Panc1 (cell line): ENCODE data around the gene KAT2B. TPM values are rescaled to one million over a fixed set of nuclear protein-coding genes. Genes with fewer than 3 reads are reported as not detected.

Experiments used
- ATAC-seq: fragments of 200-7000 bp; cut with Tn5 transposase; 2 replicates; pipeline ENCODE4 v1.9.1; 2020; ENCODE audit warnings: mild to moderate bottlenecking, moderate library complexity
- BruUV-seq: library from RNA; stranded (reverse); fragments of 400-500 nt; replicated peaks from 2 replicates; lab custom pipeline; 2021; lab: Mats Ljungman, UMichigan
- CTCF ChIA-PET: fragments of 300-600 bp; sonication (Branson Sonifier 250); formaldehyde crosslinking; loops from one replicate; lab custom pipeline; 2022; ENCODE audit warnings: antibody characterized with exemption; lab: Charles Lee
- POLR2A ChIA-PET: fragments of 300-600 bp; sonication (Branson Sonifier 250); formaldehyde crosslinking; loops from one replicate; lab custom pipeline; 2022; ENCODE audit warnings: antibody characterized with exemption; lab: Charles Lee
- DNase-seq: peaks from one replicate; pipeline ENCODE4 v3.0.0-alpha.2; 2010; ENCODE audit warnings: low read depth, low spot score
- H3K27ac ChIP-seq: 2 replicates; pipeline ENCODE4 v1.5.1; 2011; ENCODE audit warnings: mild to moderate bottlenecking, low read length, inconsistent platforms
- H3K27me3 ChIP-seq: fragments of 200-500 bp; sonication (Bioruptor generic); 2 replicates; pipeline ENCODE4 v1.6.0; 2014; ENCODE audit warnings: low read length, inconsistent platforms; ENCODE audit not compliant: control insufficient read depth, insufficient read depth
- H3K36me3 ChIP-seq: fragments of 200-500 bp; sonication (Bioruptor generic); 2 replicates; pipeline ENCODE4 v1.5.1; 2014; ENCODE audit warnings: inconsistent platforms, mild to moderate bottlenecking, low read length, moderate library complexity; ENCODE audit not compliant: control insufficient read depth, insufficient read depth
- H3K4me1 ChIP-seq: 2 replicates; pipeline ENCODE4 v1.5.1; 2011; ENCODE audit warnings: inconsistent platforms, mild to moderate bottlenecking, low read length, moderate library complexity; ENCODE audit not compliant: control insufficient read depth, insufficient read depth
- H3K4me3 ChIP-seq, 2 experiments: 2 replicates each; pipeline ENCODE4 v1.5.1; 2011 to 2012; ENCODE audit warnings: low read depth in 2 of 2, low read length in 2 of 2, mild to moderate bottlenecking in 2 of 2, inconsistent platforms in 1 of 2, moderate library complexity in 1 of 2
- H3K9me3 ChIP-seq: fragments of 200-500 bp; sonication (Bioruptor generic); 2 replicates; pipeline ENCODE4 v1.5.1; 2014; ENCODE audit warnings: low read depth, mild to moderate bottlenecking, inconsistent platforms, low read length, moderate library complexity; ENCODE audit not compliant: control insufficient read depth, insufficient read depth
- CTCF ChIP-seq: fragments of 450-650 bp; IDR thresholded peaks from 2 replicates; pipeline ENCODE4 v1.5.1; 2017; ENCODE audit warnings: mild to moderate bottlenecking
- POLR2AphosphoS5 ChIP-seq: IDR thresholded peaks from 2 replicates; pipeline ENCODE4 v1.6.1; 2012; ENCODE audit warnings: mild to moderate bottlenecking, low read depth, low read length, moderate library complexity
- REST ChIP-seq, 2 experiments: IDR thresholded peaks; 2 replicates each; pipeline ENCODE4 v1.6.1; 2011 to 2012; ENCODE audit warnings: low read depth in 2 of 2, control low read depth in 1 of 2, low read length in 1 of 2, mild to moderate bottlenecking in 1 of 2, moderate library complexity in 1 of 2; ENCODE audit not compliant: insufficient read depth in 1 of 2
- SIN3A ChIP-seq: IDR thresholded peaks from 2 replicates; pipeline ENCODE4 v1.6.1; 2012; ENCODE audit warnings: low read depth, mild to moderate bottlenecking, low read length, moderate library complexity, borderline replicate concordance; ENCODE audit not compliant: insufficient read depth
- TCF7L2 ChIP-seq: IDR thresholded peaks from 2 replicates; pipeline ENCODE4 v1.6.1; 2011; ENCODE audit warnings: mild to moderate bottlenecking, low read depth, low read length, inconsistent platforms
- in situ Hi-C: cut with HindIII; loops from 2 replicates; pipeline ENCODE4 v1.10.0; 2016; ENCODE audit warnings: low sequenced_read_pairs, low pct_unique_long_range_greater_than_20kb
- intact Hi-C: fragments of 100-400 bp; cut with micrococcal nuclease; formaldehyde crosslinking; loops from one replicate; pipeline ENCODE4 v1.10.0; 2022; ENCODE audit not compliant: unreplicated experiment
- total RNA-seq: library from RNA; stranded (reverse); gene quantifications from one replicate; pipeline ENCODE4 v1.2.1, GENCODE V29; 2021; ENCODE audit not compliant: unreplicated experiment

Gene KAT2B
- total RNA-seq, 1 experiment from 2014 or later = 16.4 TPM

- H3K27me3 ChIP-seq = no peaks in the 10 kb centered on the region
- no peak overlapping the region for H3K27ac ChIP-seq
- intact Hi-C loops (no loop called here), in situ Hi-C loops (no loop called here)
- TF ChIP-seq POLR2AphosphoS5 = no peak
- H3K36me3 ChIP-seq = no peaks in the 10 kb centered on the region
- ATAC-seq = no peak
- no peaks in the 10 kb centered on the region for H3K9me3 ChIP-seq
- CTCF ChIA-PET = no interaction called here
- no peak overlapping the region for H3K4me3 ChIP-seq
- BruUV-seq = no TSS peak
- no peaks in the 10 kb centered on the region for H3K4me1 ChIP-seq
- no peak for DNase-seq
- POLR2A ChIA-PET = interaction anchor here (0.7 kb wide), 1 partner anchor 644 kb away, joined by 3 read pairs; no protein-coding TSS in a partner anchor
Observed at GRCh38 chr3:20075197-20075596, 35.0 kb downstream of the KAT2B start.

GRCh38 chr3:20076296-20076997 is 36.2 kb downstream of the KAT2B start:
- TF ChIP-seq TCF7L2 = no peak
- no peak for TF ChIP-seq CTCF
- no peak for TF ChIP-seq REST (IDR thresholded peaks at IDR 0.05; ENCODE audit: insufficient read depth in 1 of 2, low read depth in 2 of 2, low read length in 1 of 2)
- no peak for TF ChIP-seq SIN3A
- no peak for TF ChIP-seq POLR2AphosphoS5
- POLR2A ChIA-PET = no interaction called here
- in situ Hi-C loops (no loop called here), intact Hi-C loops (no loop called here)
- Histone ChIP-seq H3K9me3 (no peaks in the 10 kb centered on the region), H3K36me3 (no peaks in the 10 kb centered on the region), H3K4me1 (no peaks in the 10 kb centered on the region), H3K27ac (no peak overlapping the region), H3K27me3 (no peaks in the 10 kb centered on the region), H3K4me3 (no peak overlapping the region)
- no peak for ATAC-seq
- CTCF ChIA-PET = no interaction called here
- DNase-seq = no peak
- BruUV-seq = no TSS peak

GRCh38 chr3:20077068-20077467 is 36.8 kb downstream of the KAT2B start:
- no peaks in the 10 kb centered on the region for H3K27me3 ChIP-seq
- H3K27ac ChIP-seq = no peak overlapping the region
- POLR2A ChIA-PET = no interaction called here
- intact Hi-C loops = no loop called here
- no peak for DNase-seq
- in situ Hi-C loops = no loop called here
- no peak overlapping the region for H3K4me3 ChIP-seq
- ATAC-seq = no peak
- TF ChIP-seq TCF7L2 (no peak), POLR2AphosphoS5 (no peak), SIN3A (no peak), REST (IDR thresholded peaks at IDR 0.05; ENCODE audit: insufficient read depth in 1 of 2, low read depth in 2 of 2, low read length in 1 of 2) (no peak), CTCF (no peak)
- H3K36me3 ChIP-seq = no peaks in the 10 kb centered on the region
- no TSS peak for BruUV-seq
- CTCF ChIA-PET = no interaction called here
- no peaks in the 10 kb centered on the region for H3K9me3 ChIP-seq
- no peaks in the 10 kb centered on the region for H3K4me1 ChIP-seq
